Left hindlimb (tissue), 1 donor: ENCODE measurements around the gene LSM14A.
"Not testable (repeated sequence)": the region's sequence is repeated elsewhere in the genome, so short reads cannot be mapped to it uniquely, and the experiment has no call there.

Experiments
- DNase-seq: peaks from one replicate; pipeline ENCODE4 v3.0.0-alpha.2; 2018

LSM14A gene

GRCh38 chr19:34159541-34159940 lies 12.8 kb upstream of the LSM14A start:
- not testable (repeated sequence) for DNase-seq

- DNase-seq = not testable (repeated sequence)
These were observed 10.4 kb upstream of the LSM14A start for GRCh38 chr19:34161902-34162301.

GRCh38 chr19:34165295-34165738 lies 7.0 kb upstream of the LSM14A start:
- DNase-seq = no peak

- not testable (repeated sequence) for DNase-seq
These were observed 2.7 kb upstream of the LSM14A start for GRCh38 chr19:34169475-34170199.

- no peak for DNase-seq
These were observed 796 bp upstream of the LSM14A start for GRCh38 chr19:34171539-34171876.

GRCh38 chr19:34172661-34173192 lies 423 bp downstream of the LSM14A start:
- no peak for DNase-seq

GRCh38 chr19:34173193-34173956 lies 1.1 kb downstream of the LSM14A start:
- no peak for DNase-seq

GRCh38 chr19:34175173-34175572 lies 2.9 kb downstream of the LSM14A start:
- not testable (repeated sequence) for DNase-seq

- DNase-seq = no peak
These were observed 4.3 kb downstream of the LSM14A start for GRCh38 chr19:34176581-34176980.

- no peak for DNase-seq
These were observed 5.9 kb downstream of the LSM14A start for GRCh38 chr19:34178274-34178610.

- no peak for DNase-seq
These were observed 6.8 kb downstream of the LSM14A start for GRCh38 chr19:34179066-34179465.

GRCh38 chr19:34180273-34180672 lies 8.0 kb downstream of the LSM14A start:
- no peak for DNase-seq

- DNase-seq = no peak
These were observed 8.4 kb downstream of the LSM14A start for GRCh38 chr19:34180709-34181108.

GRCh38 chr19:34181111-34181864 lies 9.0 kb downstream of the LSM14A start:
- no peak for DNase-seq

GRCh38 chr19:34182125-34182524 lies 9.8 kb downstream of the LSM14A start:
- no peak for DNase-seq

- no peak for DNase-seq
These were observed 12.7 kb downstream of the LSM14A start for GRCh38 chr19:34184880-34185491.

GRCh38 chr19:34186205-34186604 lies 13.9 kb downstream of the LSM14A start:
- DNase-seq = no peak

GRCh38 chr19:34187011-34187410 lies 14.7 kb downstream of the LSM14A start:
- DNase-seq = no peak

- DNase-seq = no peak
These were observed 16.1 kb downstream of the LSM14A start for GRCh38 chr19:34188408-34188807.

- DNase-seq = no peak
These were observed 17.1 kb downstream of the LSM14A start for GRCh38 chr19:34189199-34189916.

GRCh38 chr19:34189917-34190425 lies 17.7 kb downstream of the LSM14A start:
- no peak for DNase-seq

GRCh38 chr19:34191355-34191962 lies 19.2 kb downstream of the LSM14A start:
- DNase-seq = no peak
